Cardiac ventricle fibroblast (primary cell): ENCODE results near the gene FTSJ3. TPM values are rescaled to one million over a fixed set of nuclear protein-coding genes. Genes with fewer than 3 reads are reported as not detected.

Source experiments
- total RNA-seq: library from RNA; depleted of rRNA; stranded (reverse); fragments of >200 nt; gene quantifications from 2 replicates; pipeline ENCODE4 v1.2.3, GENCODE V29; 2015

FTSJ3 gene, protein sequence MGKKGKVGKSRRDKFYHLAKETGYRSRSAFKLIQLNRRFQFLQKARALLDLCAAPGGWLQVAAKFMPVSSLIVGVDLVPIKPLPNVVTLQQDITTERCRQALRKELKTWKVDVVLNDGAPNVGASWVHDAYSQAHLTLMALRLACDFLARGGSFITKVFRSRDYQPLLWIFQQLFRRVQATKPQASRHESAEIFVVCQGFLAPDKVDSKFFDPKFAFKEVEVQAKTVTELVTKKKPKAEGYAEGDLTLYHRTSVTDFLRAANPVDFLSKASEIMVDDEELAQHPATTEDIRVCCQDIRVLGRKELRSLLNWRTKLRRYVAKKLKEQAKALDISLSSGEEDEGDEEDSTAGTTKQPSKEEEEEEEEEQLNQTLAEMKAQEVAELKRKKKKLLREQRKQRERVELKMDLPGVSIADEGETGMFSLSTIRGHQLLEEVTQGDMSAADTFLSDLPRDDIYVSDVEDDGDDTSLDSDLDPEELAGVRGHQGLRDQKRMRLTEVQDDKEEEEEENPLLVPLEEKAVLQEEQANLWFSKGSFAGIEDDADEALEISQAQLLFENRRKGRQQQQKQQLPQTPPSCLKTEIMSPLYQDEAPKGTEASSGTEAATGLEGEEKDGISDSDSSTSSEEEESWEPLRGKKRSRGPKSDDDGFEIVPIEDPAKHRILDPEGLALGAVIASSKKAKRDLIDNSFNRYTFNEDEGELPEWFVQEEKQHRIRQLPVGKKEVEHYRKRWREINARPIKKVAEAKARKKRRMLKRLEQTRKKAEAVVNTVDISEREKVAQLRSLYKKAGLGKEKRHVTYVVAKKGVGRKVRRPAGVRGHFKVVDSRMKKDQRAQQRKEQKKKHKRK
- total RNA-seq, result 28.4 and 29.6 TPM in 2 replicates

DNA sequence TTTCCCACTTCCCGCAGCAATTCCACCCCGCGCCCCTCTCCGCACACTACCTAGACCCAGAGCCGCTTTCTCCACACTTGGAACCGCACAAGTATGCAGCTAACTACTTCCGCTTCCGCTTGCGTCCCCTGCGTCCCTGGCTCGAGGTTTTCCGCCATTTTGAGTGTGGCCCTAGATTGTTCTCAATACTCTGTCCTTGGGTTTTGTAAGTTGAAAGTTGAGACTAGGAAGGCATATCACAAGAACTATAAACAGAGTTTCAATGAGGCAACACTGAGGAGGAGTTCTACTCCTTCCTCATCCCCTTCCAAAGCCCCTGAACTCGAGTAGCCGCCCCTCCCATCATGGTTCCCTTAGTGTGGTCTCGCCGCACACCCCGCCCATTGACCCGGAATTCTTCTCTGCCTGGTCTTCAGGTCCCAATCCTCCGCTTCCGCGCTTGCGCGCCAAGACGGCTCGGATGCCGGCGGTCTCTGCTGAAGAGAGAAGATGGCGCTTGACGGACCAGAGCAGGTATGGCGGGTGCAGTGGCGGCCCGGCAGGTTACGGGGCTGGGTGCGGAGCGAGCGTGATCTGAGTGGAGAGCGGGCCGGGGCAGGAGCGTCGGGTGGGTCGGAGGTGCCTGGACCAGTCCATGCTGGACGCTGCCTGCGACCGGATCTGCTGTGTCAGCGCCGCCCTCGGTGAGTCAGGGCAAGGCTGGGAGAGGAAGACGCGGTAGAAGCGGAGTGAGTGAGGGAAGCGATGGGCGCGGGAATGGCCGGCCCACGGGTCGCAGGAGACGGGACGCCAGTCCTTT, at the start of gene FTSJ3, which contains the start of gene PSMC5:
Gene FTSJ3 (minus strand): TSS at position 662 of the 799 bp plus-strand sequence. CDS start 761 bp downstream, outside the sequence.
Gene PSMC5 (plus strand): TSS at position 430 of the 799 bp plus-strand sequence. CDS start 60 bp downstream, at position 490.

DNA sequence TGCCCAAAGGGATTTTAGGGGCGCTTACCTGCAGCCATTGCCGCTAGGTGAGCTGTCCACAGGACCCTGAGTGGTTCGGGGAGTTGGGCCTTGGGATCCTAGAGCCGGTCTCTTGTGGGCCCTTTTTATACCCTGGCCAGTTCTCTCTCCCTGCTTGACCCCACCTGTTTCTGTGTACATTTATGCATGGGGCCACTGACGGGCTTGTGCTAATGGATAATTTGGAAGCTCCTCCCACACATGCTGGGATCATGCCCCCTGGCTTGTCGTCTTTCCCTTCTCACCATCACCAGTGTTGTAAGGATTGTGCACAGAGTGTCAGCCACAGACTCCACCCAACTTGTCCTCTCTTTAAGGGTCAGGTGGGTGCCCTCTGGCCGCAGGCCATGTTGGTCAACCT, 46.1 kb upstream of the FTSJ3 start, which contains the start of gene CSH2:
Gene CSH2 (minus strand): TSS at position 101 of the 400 bp plus-strand sequence. CDS start 63 bp downstream, at position 38.

DNA sequence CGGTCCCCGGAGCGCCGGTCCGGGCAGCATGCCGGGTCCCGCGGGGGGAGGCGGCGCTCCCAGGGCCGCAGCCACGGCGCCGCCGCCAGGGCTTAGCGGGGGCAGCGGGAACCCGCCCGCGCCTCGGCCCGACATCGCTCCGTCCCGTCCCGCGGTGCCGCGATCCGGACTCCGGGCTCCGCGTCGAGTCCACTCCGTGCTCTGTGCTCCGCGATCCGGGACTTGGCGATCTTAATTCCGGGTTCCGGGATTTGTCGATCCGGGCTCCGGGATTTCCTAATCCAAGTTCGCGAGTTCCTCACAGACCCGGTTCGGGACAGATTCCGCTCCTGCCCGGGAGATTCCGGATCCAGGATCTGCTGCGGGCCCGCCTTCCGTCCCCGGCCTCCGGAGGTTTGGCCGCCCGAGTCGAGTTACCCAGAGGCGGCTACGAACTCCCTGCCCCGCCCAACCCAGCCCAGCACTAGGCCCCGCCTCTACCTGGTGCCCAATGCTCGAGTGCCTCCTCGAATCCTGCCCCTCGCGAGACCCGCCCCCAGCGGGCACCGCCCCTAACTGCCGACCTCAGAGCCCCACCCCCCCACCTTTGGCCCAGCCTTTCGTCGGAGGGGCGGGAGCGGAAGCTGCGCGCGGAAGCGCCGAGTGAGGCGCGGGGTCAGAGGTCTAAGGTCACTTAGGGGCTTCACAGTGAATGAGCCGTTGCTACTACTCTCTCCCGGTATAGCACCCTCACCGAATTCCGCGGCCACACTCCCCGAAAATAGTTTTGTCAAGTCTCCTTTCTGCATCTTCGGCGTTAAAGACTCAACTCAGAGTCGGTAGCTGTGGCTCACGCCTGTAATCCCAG, 15.3 kb upstream of the FTSJ3 start, which contains the start of gene SMARCD2:
Gene SMARCD2 (minus strand): TSS at position 146 of the 847 bp plus-strand sequence. CDS start 11 bp downstream, at position 135.

DNA sequence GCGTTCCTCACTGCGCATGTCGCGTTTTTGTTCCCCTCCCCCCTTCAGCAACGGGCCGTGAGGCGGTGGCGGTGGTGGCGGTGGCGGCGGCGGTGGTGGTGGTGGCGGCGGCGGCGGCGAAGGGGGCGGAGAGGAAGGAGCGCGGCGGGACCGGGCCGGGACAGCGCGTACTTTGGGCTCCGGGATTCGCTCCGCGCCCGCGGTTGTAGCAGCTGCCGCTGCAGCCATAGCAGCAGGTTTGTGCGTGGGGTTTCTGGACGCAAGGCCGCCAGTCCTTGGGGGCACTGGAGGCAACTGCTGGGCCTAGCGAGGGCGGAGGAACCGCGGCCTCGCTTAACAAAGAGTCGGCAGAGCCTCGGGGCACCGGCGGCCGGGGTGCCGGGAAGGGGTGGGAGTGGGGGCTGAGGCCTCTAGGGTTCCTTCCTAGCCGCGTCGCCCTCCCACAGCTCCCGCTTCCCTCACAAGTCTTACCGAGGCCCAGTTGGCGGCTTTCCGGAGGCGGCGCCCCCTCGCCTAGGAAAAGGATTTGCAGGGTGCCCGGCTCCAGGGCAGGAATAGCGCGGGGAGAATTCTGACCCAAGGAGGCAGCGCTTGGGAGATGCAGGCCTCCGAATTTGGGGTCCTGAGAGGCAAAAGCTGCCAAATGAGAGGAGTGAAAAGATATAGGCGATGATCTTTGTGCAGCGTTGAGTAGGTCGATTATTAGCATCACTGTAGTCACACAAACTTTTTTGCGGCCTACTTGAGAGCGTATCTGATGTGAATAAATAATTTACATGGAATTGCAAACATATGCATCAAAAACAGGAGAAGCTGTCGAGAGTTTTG, 53.1 kb downstream of the FTSJ3 start, which contains the start of gene DDX42:
Gene DDX42 (plus strand): TSS at position 30 of the 828 bp plus-strand sequence. CDS start 12,880 bp downstream, outside the sequence.

DNA sequence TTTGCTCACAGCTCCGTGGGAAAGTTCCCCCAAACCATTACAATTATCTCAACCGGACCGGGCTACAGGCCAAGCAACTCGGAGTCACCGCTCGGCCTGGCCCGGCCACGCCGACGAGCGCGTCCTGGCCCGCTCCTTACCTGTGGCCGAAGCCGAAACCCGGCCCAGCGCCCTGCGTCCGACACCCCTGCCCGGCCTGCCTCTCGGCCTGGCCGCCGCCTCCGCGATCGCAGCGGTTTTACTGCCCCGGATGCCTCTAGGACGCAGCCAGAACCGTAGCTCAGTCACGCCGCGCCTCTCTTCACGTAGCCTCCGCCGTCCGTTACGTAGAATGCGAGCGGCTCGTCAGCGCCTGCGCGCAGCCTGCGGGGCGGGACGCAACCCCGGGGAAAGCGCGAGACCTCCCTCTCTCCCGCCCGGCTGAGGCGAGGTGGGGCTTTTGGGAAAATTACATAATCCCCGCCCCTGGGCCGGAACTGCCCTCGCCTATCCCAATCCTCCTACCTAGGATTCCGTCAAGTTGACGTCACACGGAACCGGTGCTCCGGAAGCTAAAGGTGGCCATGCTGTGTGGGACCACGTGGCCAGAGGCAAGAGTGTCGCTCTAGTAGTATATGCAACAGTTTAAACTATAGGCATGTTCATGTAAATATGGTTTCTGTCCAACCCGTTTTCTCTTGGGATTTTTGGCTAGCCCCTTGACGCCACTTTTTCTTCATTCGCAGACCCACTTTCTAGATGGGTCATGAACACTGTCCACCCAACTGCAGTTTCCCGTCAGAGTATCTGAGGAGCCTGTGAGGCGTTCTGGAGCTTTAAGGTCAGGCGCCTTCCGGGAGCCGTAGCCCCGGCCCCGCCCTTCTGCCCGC, 54.0 kb downstream of the FTSJ3 start, which contains the start of gene CCDC47:
Gene CCDC47 (minus strand): TSS at position 326 of the 869 bp plus-strand sequence. CDS start 7,422 bp downstream, outside the sequence.

Other genes with a start within 250 kb of the FTSJ3 start
- 10.7 and 13.4 TPM in 2 replicates for gene TACO1, start 226.8 kb downstream of the FTSJ3 start, total RNA-seq
- gene MAP3K3, start 205.2 kb downstream of the FTSJ3 start, total RNA-seq, result 17.0 and 25.6 TPM in 2 replicates
- 20.4 and 23.7 TPM in 2 replicates for gene LIMD2, start 127.5 kb downstream of the FTSJ3 start, total RNA-seq
- 12.0 and 14.9 TPM in 2 replicates for gene STRADA, start 85.9 kb downstream of the FTSJ3 start, total RNA-seq
- gene CCDC47, start 54.1 kb downstream of the FTSJ3 start, total RNA-seq, result 52.9 and 72.8 TPM in 2 replicates
- 45.7 and 60.6 TPM in 2 replicates for gene DDX42, start 53.5 kb downstream of the FTSJ3 start, total RNA-seq
- 80.7 and 81.3 TPM in 2 replicates for gene PSMC5, start 232 bp downstream of the FTSJ3 start, total RNA-seq
- 166 and 206 TPM in 2 replicates for gene SMARCD2, start 15.0 kb upstream of the FTSJ3 start, total RNA-seq
- gene CSH2, start 46.0 kb upstream of the FTSJ3 start, total RNA-seq, result not detected in 2 replicates
- gene GH2, start 54.3 kb upstream of the FTSJ3 start, total RNA-seq, result not detected in 2 replicates
- gene CSH1, start 68.9 kb upstream of the FTSJ3 start, total RNA-seq, result not detected in 2 replicates
- not detected in 2 replicates for gene CSHL1, start 83.6 kb upstream of the FTSJ3 start, total RNA-seq
- not detected in 2 replicates for gene GH1, start 91.2 kb upstream of the FTSJ3 start, total RNA-seq
- 0.31 and 1.0 TPM in 2 replicates for gene CD79B, start 104.7 kb upstream of the FTSJ3 start, total RNA-seq
- not detected in 2 replicates for gene SCN4A, start 145.3 kb upstream of the FTSJ3 start, total RNA-seq
- gene PRR29, start 170.7 kb upstream of the FTSJ3 start, total RNA-seq, result 0.49 and 0.69 TPM in 2 replicates
- gene ICAM2, start 193.0 kb upstream of the FTSJ3 start, total RNA-seq, result 12.2 and 17.6 TPM in 2 replicates